Measurements from ENCODE around the gene TMEM79. TPM values are rescaled to one million over a fixed set of nuclear protein-coding genes. Genes with fewer than 3 reads are reported as not detected.

The TMEM79 gene, protein sequence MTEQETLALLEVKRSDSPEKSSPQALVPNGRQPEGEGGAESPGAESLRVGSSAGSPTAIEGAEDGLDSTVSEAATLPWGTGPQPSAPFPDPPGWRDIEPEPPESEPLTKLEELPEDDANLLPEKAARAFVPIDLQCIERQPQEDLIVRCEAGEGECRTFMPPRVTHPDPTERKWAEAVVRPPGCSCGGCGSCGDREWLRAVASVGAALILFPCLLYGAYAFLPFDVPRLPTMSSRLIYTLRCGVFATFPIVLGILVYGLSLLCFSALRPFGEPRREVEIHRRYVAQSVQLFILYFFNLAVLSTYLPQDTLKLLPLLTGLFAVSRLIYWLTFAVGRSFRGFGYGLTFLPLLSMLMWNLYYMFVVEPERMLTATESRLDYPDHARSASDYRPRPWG
- total RNA-seq (2021) (10.4 and 12.8 TPM in 2 replicates), Bru-seq, nascent RNA (percentile 53 among the genes with signal in this experiment), BruChase-seq, experiment 1, labeled RNA remaining after a 2-hour chase (percentile 56 among the genes with signal in this experiment), BruChase-seq, experiment 2, labeled RNA remaining after a 6-hour chase (percentile 52 among the genes with signal in this experiment)
- long read RNA-seq, transcript TMEM79-203 (4 exons, 2,201 nt), result major isoform, 13 of 34 reads
- long read RNA-seq, transcript TMEM79-201 (4 exons, 2,191 nt), result minor isoform, 9 of 34 reads
- long read RNA-seq, partial matches to known transcripts, result 4 of 34 reads
- long read RNA-seq, other reads (novel, unspliced or antisense), result 7 of 34 reads

DNA sequence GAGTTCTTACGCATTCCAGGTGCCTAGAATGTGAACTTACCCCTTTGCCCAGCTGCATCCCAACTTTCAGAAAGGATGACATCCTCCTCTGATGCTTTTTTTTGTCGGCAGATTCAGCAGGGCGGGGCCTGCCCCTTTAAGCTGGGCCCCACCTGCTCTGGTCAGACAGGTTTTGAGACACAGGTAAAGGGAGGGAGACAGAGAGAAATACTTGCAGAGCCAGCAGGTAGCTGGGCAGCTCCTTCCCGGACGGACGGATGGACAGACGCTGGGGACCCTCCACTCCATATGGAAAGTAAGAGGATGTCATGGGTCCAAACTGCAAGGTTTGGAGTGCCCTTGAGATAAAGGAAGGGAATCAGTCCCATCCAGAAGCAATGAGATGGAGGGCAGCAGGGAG is at the start of gene TMEM79:
TSS of gene TMEM79 (plus strand) at position 214 of the 400 bp plus-strand sequence. CDS start 902 bp downstream, outside the sequence.
- BruUV-seq (replicated peaks), result no TSS peak
- DNase-seq, result peak; percentile 66 to 68
- H2AFZ ChIP-seq, result peak within 1 kb of the TSS; percentile 83
- TF ChIP-seq EZH2 (IDR thresholded peaks at IDR 0.05; ENCODE audit: low read depth), result no peak
- TF ChIP-seq, protein P1, sequence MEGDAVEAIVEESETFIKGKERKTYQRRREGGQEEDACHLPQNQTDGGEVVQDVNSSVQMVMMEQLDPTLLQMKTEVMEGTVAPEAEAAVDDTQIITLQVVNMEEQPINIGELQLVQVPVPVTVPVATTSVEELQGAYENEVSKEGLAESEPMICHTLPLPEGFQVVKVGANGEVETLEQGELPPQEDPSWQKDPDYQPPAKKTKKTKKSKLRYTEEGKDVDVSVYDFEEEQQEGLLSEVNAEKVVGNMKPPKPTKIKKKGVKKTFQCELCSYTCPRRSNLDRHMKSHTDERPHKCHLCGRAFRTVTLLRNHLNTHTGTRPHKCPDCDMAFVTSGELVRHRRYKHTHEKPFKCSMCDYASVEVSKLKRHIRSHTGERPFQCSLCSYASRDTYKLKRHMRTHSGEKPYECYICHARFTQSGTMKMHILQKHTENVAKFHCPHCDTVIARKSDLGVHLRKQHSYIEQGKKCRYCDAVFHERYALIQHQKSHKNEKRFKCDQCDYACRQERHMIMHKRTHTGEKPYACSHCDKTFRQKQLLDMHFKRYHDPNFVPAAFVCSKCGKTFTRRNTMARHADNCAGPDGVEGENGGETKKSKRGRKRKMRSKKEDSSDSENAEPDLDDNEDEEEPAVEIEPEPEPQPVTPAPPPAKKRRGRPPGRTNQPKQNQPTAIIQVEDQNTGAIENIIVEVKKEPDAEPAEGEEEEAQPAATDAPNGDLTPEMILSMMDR (conservative IDR thresholded peaks at IDR 0.05), result no peak
- H3K4me3 ChIP-seq, result peak within 1 kb of the TSS; percentile 97
- H4K20me1 ChIP-seq (ENCODE audit: insufficient read depth), result peaks cover 15% of the 10 kb centered on the region
- intact Hi-C loops (cut with micrococcal nuclease; ENCODE audit: unreplicated experiment), result loop anchor here (5.0 kb wide), 1 partner anchor 307 kb away; the partner anchor contains the start of gene ARHGEF2
- H3K27me3 ChIP-seq (ENCODE audit: insufficient read depth, low read depth), result no peaks in the 10 kb centered on the region
- H3K9me3 ChIP-seq (ENCODE audit: insufficient read depth, low read depth), result no peaks in the 10 kb centered on the region
- 0 out of 2 replicates have a peak, but pooled peaks cover 11% of the 10 kb centered on the region for H3K36me3 ChIP-seq (ENCODE audit: low read depth)
- H3K27ac ChIP-seq, result peak within 1 kb of the TSS; percentile 85
- H3K4me2 ChIP-seq, result peak within 1 kb of the TSS; percentile 96
- no peaks in the 10 kb centered on the region for H3K9me2 ChIP-seq (ENCODE audit: insufficient read depth)
- H3F3A ChIP-seq (ENCODE audit: insufficient read depth, low read depth), result peaks cover 23% of the 10 kb centered on the region; the same call in 1 of the 2 replicates
- H3K4me1 ChIP-seq (replicated peaks; ENCODE audit: insufficient read depth), result peaks cover 30% of the 10 kb centered on the region
- peaks cover 60% of the 10 kb centered on the region for H3K79me2 ChIP-seq (ENCODE audit: low read depth)
- ChIA-PET CTCF (interaction anchor here (0.5 kb wide), 1 partner anchor 216 kb away, joined by 3 read pairs; the partner anchor contains the start of gene MEF2D), POLR2A (ENCODE audit: unreplicated experiment) (interaction anchor here (0.5 to 0.9 kb wide), 5 partner anchors 12 to 377 kb away, joined by 3 read pairs; partner anchors contain the start of genes GLMP and VHLL)

DNA sequence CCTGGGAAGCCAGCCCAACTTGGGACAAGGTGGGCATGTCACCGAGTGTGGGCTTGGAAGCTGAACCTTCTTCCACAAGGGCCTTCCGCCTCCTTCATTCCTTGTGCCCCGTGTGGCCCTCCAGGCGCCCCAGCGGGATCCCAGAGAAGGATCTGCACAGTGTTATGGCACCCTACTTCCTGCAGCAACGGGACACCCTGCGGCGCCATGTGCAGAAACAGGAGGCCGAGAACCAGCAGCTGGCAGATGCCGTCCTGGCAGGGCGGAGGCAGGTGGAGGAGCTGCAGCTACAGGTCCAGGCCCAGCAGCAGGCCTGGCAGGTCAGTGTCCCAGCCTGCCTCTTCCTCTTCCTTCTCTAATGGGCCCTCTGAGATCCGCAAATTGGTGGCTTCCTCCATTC is 48.0 kb upstream of the TMEM79 start:
- no peaks in the 10 kb centered on the region for H3K4me1 ChIP-seq (replicated peaks; ENCODE audit: insufficient read depth)
- no peak overlapping the region for H3K4me2 ChIP-seq
- TF ChIP-seq EZH2 (IDR thresholded peaks at IDR 0.05; ENCODE audit: low read depth), result no peak
- TF ChIP-seq, protein P1 (conservative IDR thresholded peaks at IDR 0.05), result no peak
- H2AFZ ChIP-seq, result no peak overlapping the region
- BruUV-seq (replicated peaks), result no TSS peak
- H4K20me1 ChIP-seq (ENCODE audit: insufficient read depth), result no peaks in the 10 kb centered on the region
- H3K79me2 ChIP-seq (ENCODE audit: low read depth), result no peaks in the 10 kb centered on the region
- POLR2A ChIA-PET (ENCODE audit: unreplicated experiment), result no interaction called here
- no peaks in the 10 kb centered on the region for H3K27me3 ChIP-seq (ENCODE audit: insufficient read depth, low read depth)
- H3K27ac ChIP-seq, result no peak overlapping the region
- H3K9me2 ChIP-seq (ENCODE audit: insufficient read depth), result no peaks in the 10 kb centered on the region
- no peaks in the 10 kb centered on the region for H3K9me3 ChIP-seq (ENCODE audit: insufficient read depth, low read depth)
- DNase-seq, result no peak
- CTCF ChIA-PET, result no interaction called here
- H3F3A ChIP-seq (ENCODE audit: insufficient read depth, low read depth), result no peaks in the 10 kb centered on the region
- H3K4me3 ChIP-seq, result no peak overlapping the region
- H3K36me3 ChIP-seq (ENCODE audit: low read depth), result no peaks in the 10 kb centered on the region; the same call in 1 of the 2 replicates
- intact Hi-C loops (cut with micrococcal nuclease; ENCODE audit: unreplicated experiment), result no loop called here

DNA sequence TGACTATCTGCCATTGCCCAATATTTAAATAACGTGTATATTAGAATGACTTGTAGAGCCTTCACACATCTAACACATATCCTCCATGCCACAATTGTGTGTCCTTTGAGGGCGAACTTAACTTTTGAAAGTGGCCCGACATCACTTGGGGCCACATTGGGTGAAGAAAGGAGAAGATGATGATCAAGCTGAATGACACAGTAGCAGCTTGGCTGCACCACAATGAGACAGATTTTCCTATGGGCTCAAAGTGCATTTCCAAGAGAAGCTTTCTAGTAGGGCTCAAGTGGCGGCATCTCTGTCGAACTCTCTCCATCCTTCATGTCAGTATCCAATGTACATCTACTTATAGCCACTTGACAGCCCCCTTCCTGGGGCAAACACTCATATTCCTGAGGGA is 45.9 kb upstream of the TMEM79 start:
- Histone ChIP-seq H3K79me2 (ENCODE audit: low read depth) (no peaks in the 10 kb centered on the region), H3K9me2 (ENCODE audit: insufficient read depth) (no peaks in the 10 kb centered on the region), H3F3A (ENCODE audit: insufficient read depth, low read depth) (peaks cover 3% of the 10 kb centered on the region; the same call in 1 of the 2 replicates), H4K20me1 (ENCODE audit: insufficient read depth) (no peaks in the 10 kb centered on the region), H3K27ac (no peak overlapping the region), H3K36me3 (ENCODE audit: low read depth) (no peaks in the 10 kb centered on the region; the same call in 1 of the 2 replicates), H3K4me3 (no peak overlapping the region), H3K4me1 (replicated peaks; ENCODE audit: insufficient read depth) (no peaks in the 10 kb centered on the region), H3K4me2 (no peak overlapping the region), H2AFZ (no peak overlapping the region), H3K27me3 (ENCODE audit: insufficient read depth, low read depth) (no peaks in the 10 kb centered on the region), H3K9me3 (ENCODE audit: insufficient read depth, low read depth) (no peaks in the 10 kb centered on the region)
- no peak for TF ChIP-seq EZH2 (IDR thresholded peaks at IDR 0.05; ENCODE audit: low read depth)
- TF ChIP-seq, protein P1 (conservative IDR thresholded peaks at IDR 0.05), result no peak
- CTCF ChIA-PET, result no interaction called here
- POLR2A ChIA-PET (ENCODE audit: unreplicated experiment), result no interaction called here
- no TSS peak for BruUV-seq (replicated peaks)
- no peak for DNase-seq
- intact Hi-C loops (cut with micrococcal nuclease; ENCODE audit: unreplicated experiment), result no loop called here
